PC-3 (cell line): ENCODE measurements around the gene TMEM38A. TPM values are rescaled to one million over a fixed set of nuclear protein-coding genes. Genes with fewer than 3 reads are reported as not detected.
"Not testable (repeated sequence)": the region's sequence is repeated elsewhere in the genome, so short reads cannot be mapped to it uniquely, and the experiment has no call there.

ENCODE experiments used
- ATAC-seq: fragments of 200-7000 bp; cut with Tn5 transposase; 2 replicates; pipeline ENCODE4 v1.9.1; 2020; ENCODE audit warnings: mild to moderate bottlenecking, moderate library complexity
- BruUV-seq: library from RNA; stranded (reverse); fragments of 400-500 nt; replicated peaks from 2 replicates; lab custom pipeline; 2021; lab: Mats Ljungman, UMichigan
- CTCF ChIA-PET: fragments of 300-600 bp; sonication (Branson Sonifier 250); formaldehyde crosslinking; loops from one replicate; lab custom pipeline; 2022; ENCODE audit warnings: antibody characterized with exemption; lab: Charles Lee
- POLR2A ChIA-PET: fragments of 300-600 bp; sonication (Branson Sonifier 250); formaldehyde crosslinking; loops from one replicate; lab custom pipeline; 2022; ENCODE audit warnings: antibody characterized with exemption; ENCODE audit not compliant: unreplicated experiment; lab: Charles Lee
- DNase-seq: peaks from one replicate; pipeline ENCODE4 v3.0.0-alpha.2; 2015
- H2AFZ ChIP-seq: fragments of 300-600 bp; sonication (generic); 2 replicates; pipeline ENCODE4 v1.6.0; 2016; ENCODE audit warnings: antibody characterized with exemption, low read length
- H3F3A ChIP-seq: fragments of 300-600 bp; sonication (generic); one replicate; pipeline ENCODE4 v1.6.0; 2017; ENCODE audit warnings: antibody characterized with exemption, low read length, control low read depth, mild to moderate bottlenecking; ENCODE audit not compliant: unreplicated experiment
- H3K27ac ChIP-seq: fragments of 300-600 bp; sonication (generic); 2 replicates; pipeline ENCODE4 v1.5.1; 2016; ENCODE audit warnings: mild to moderate bottlenecking, low read length
- H3K27me3 ChIP-seq: fragments of 300-600 bp; sonication (generic); 2 replicates; pipeline ENCODE4 v1.6.1; 2016; ENCODE audit warnings: low read length, mixed read lengths
- H3K36me3 ChIP-seq: fragments of 300-600 bp; sonication (generic); 2 replicates; pipeline ENCODE4 v1.6.1; 2016; ENCODE audit warnings: low read depth, mixed run types, low read length, mixed read lengths
- H3K4me1 ChIP-seq: fragments of 300-600 bp; sonication (generic); 2 replicates; pipeline ENCODE4 v1.5.1; 2016; ENCODE audit warnings: low read length; ENCODE audit not compliant: insufficient read depth
- H3K4me2 ChIP-seq: fragments of 300-600 bp; sonication (generic); 2 replicates; pipeline ENCODE4 v1.6.0; 2016; ENCODE audit warnings: low read length
- H3K4me3 ChIP-seq: fragments of 300-600 bp; sonication (generic); 2 replicates; pipeline ENCODE4 v1.5.1; 2016; ENCODE audit warnings: mild to moderate bottlenecking, low read length, mixed read lengths
- H3K79me2 ChIP-seq: fragments of 300-600 bp; sonication (generic); 2 replicates; pipeline ENCODE4 v1.6.1; 2017; ENCODE audit warnings: low read length, mixed read lengths
- H3K9ac ChIP-seq: fragments of 300-600 bp; sonication (generic); 2 replicates; pipeline ENCODE4 v1.6.0; 2016; ENCODE audit warnings: mild to moderate bottlenecking, low read length
- H3K9me2 ChIP-seq: fragments of 300-600 bp; sonication (generic); replicated peaks from 2 replicates; pipeline ENCODE4 v1.6.1; 2016; ENCODE audit warnings: mixed run types, low read length, mixed read lengths
- H3K9me3 ChIP-seq: fragments of 300-600 bp; sonication (generic); 2 replicates; pipeline ENCODE4 v1.6.1; 2016; ENCODE audit warnings: low read length, mixed read lengths
- H4K20me1 ChIP-seq: fragments of 300-600 bp; sonication (generic); 2 replicates; pipeline ENCODE4 v1.6.1; 2016; ENCODE audit warnings: low read length, mixed read lengths
- EZH2 ChIP-seq: fragments of 300-600 bp; sonication (generic); IDR thresholded peaks from one replicate; pipeline ENCODE4 v1.6.1; 2017; ENCODE audit warnings: antibody characterized with exemption, mild to moderate bottlenecking, low read length; ENCODE audit not compliant: unreplicated experiment
- EZH2phosphoT487 ChIP-seq: fragments of 300-600 bp; sonication (generic); IDR thresholded peaks from 2 replicates; pipeline ENCODE4 v1.6.1; 2018; ENCODE audit warnings: mild to moderate bottlenecking, antibody characterized with exemption, low read length, borderline replicate concordance
- intact Hi-C: fragments of 100-400 bp; cut with micrococcal nuclease; formaldehyde crosslinking; loops from 2 replicates; pipeline ENCODE4 v1.9.0; 2023
- total RNA-seq: library from RNA; depleted of rRNA; stranded (reverse); fragments of >200 nt; gene quantifications from 2 replicates; pipeline ENCODE4 v1.2.3, GENCODE V29; 2014
- TF ChIP-seq, protein P1 (sequence below): fragments of 300-600 bp; sonication (generic); conservative IDR thresholded peaks from 2 replicates; pipeline ENCODE4 v1.5.1; 2017; ENCODE audit warnings: antibody characterized with exemption, low read depth, mild to moderate bottlenecking, low read length

The TMEM38A gene
- total RNA-seq, 1 experiment from 2014 or later = 11.0 TPM

GRCh38 chr19:16668176-16668575 lies 7.2 kb downstream of the TMEM38A start:
- H3K27ac ChIP-seq = no peak overlapping the region
- no peaks in the 10 kb centered on the region for H3K27me3 ChIP-seq
- no peaks in the 10 kb centered on the region for H3K4me1 ChIP-seq
- no peaks in the 10 kb centered on the region for H4K20me1 ChIP-seq
- H3K79me2 ChIP-seq = no peaks in the 10 kb centered on the region
- H3K4me3 ChIP-seq = no peak overlapping the region
- no peak for DNase-seq
- no peak for ATAC-seq
- H3K9me3 ChIP-seq = no peaks in the 10 kb centered on the region
- H3K4me2 ChIP-seq = no peak overlapping the region
- no peaks in the 10 kb centered on the region for H3F3A ChIP-seq
- no peak for TF ChIP-seq EZH2phosphoT487
- TF ChIP-seq EZH2 = no peak
- TF ChIP-seq, protein P1, sequence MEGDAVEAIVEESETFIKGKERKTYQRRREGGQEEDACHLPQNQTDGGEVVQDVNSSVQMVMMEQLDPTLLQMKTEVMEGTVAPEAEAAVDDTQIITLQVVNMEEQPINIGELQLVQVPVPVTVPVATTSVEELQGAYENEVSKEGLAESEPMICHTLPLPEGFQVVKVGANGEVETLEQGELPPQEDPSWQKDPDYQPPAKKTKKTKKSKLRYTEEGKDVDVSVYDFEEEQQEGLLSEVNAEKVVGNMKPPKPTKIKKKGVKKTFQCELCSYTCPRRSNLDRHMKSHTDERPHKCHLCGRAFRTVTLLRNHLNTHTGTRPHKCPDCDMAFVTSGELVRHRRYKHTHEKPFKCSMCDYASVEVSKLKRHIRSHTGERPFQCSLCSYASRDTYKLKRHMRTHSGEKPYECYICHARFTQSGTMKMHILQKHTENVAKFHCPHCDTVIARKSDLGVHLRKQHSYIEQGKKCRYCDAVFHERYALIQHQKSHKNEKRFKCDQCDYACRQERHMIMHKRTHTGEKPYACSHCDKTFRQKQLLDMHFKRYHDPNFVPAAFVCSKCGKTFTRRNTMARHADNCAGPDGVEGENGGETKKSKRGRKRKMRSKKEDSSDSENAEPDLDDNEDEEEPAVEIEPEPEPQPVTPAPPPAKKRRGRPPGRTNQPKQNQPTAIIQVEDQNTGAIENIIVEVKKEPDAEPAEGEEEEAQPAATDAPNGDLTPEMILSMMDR = no peak
- no peaks in the 10 kb centered on the region for H3K36me3 ChIP-seq
- H2AFZ ChIP-seq = no peak overlapping the region
- POLR2A ChIA-PET = no interaction called here
- CTCF ChIA-PET = no interaction called here
- no TSS peak for BruUV-seq
- intact Hi-C loops = no loop called here
- H3K9me2 ChIP-seq = no peaks in the 10 kb centered on the region
- H3K9ac ChIP-seq = no peak overlapping the region

GRCh38 chr19:16668702-16669101 lies 7.8 kb downstream of the TMEM38A start:
- H3K4me1 ChIP-seq, H3K4me3 ChIP-seq, H3K36me3 ChIP-seq, ATAC-seq, H3K9ac ChIP-seq, H3K79me2 ChIP-seq, POLR2A ChIA-PET, H3K9me3 ChIP-seq, CTCF ChIA-PET, BruUV-seq, H3K27ac ChIP-seq, H3K27me3 ChIP-seq, H2AFZ ChIP-seq, H3K9me2 ChIP-seq, DNase-seq, H3F3A ChIP-seq, intact Hi-C loops, H3K4me2 ChIP-seq, H4K20me1 ChIP-seq: not testable (repeated sequence)

- Histone ChIP-seq H2AFZ (no peak overlapping the region), H3K9ac (no peak overlapping the region), H3K4me1 (no peaks in the 10 kb centered on the region), H3K36me3 (no peaks in the 10 kb centered on the region), H3K4me2 (no peak overlapping the region), H3F3A (no peaks in the 10 kb centered on the region), H3K79me2 (no peaks in the 10 kb centered on the region), H3K9me2 (no peaks in the 10 kb centered on the region), H3K4me3 (no peak overlapping the region), H3K27ac (no peak overlapping the region), H4K20me1 (no peaks in the 10 kb centered on the region), H3K27me3 (no peaks in the 10 kb centered on the region), H3K9me3 (no peaks in the 10 kb centered on the region)
- DNase-seq (no peak), ATAC-seq (no peak)
- TF ChIP-seq EZH2 = no peak
- TF ChIP-seq, protein P1 = no peak
- no peak for TF ChIP-seq EZH2phosphoT487
- BruUV-seq = no TSS peak
- intact Hi-C loops = no loop called here
- ChIA-PET POLR2A (no interaction called here), CTCF (no interaction called here)
Measured at GRCh38 chr19:16670291-16670690, 9.4 kb downstream of the TMEM38A start.
